Cardiac muscle cell (in vitro differentiated cells and primary cell): ENCODE measurements around the gene APOL6. TPM values are rescaled to one million over a fixed set of nuclear protein-coding genes. Genes with fewer than 3 reads are reported as not detected.

Experiments
- DNase-seq, 2 donors: peaks; one replicate each; pipeline versions ENCODE4 v3.0.0 to v3.0.0-alpha.2; 2010 to 2017; ENCODE audit warnings: low read depth in 1 of 2, low spot score in 1 of 2
- H3K27ac ChIP-seq: fragments of 200-600 bp; sonication (generic); 2 replicates; pipeline ENCODE4 v1.5.1; 2016
- H3K27me3 ChIP-seq: fragments of 200-600 bp; sonication (generic); 2 replicates; pipeline ENCODE4 v1.6.0; 2016; ENCODE audit warnings: control low read depth
- H3K36me3 ChIP-seq: fragments of 200-600 bp; sonication (generic); 2 replicates; pipeline ENCODE4 v1.5.1; 2016; ENCODE audit warnings: control low read depth
- H3K4me1 ChIP-seq: fragments of 200-600 bp; sonication (generic); 2 replicates; pipeline ENCODE4 v1.8.1; 2017; ENCODE audit warnings: low read depth, mild to moderate bottlenecking, mixed run types
- H3K4me3 ChIP-seq: fragments of 200-600 bp; sonication (generic); 2 replicates; pipeline ENCODE4 v1.5.1; 2016; ENCODE audit warnings: mild to moderate bottlenecking
- H3K9me3 ChIP-seq: fragments of 200-600 bp; sonication (generic); 2 replicates; pipeline ENCODE4 v1.5.1; 2017; ENCODE audit warnings: low read depth, mild to moderate bottlenecking, control low read depth
- CTCF ChIP-seq: IDR thresholded peaks from 2 replicates; pipeline ENCODE4 v1.5.1; 2012; ENCODE audit warnings: low read depth, mild to moderate bottlenecking, low read length
- polyA plus RNA-seq: library from polyadenylated mRNA; unstranded; fragments of >200 nt; fragmentation: Nextera tagmentation; extraction: Ambion mirVana; gene quantifications from 2 replicates; pipeline ENCODE4 v1.2.1, GENCODE V29; 2016
- total RNA-seq: library from RNA; depleted of rRNA; stranded (reverse); fragments of >200 nt; gene quantifications from 2 replicates; pipeline ENCODE4 v1.2.3, GENCODE V29; 2016

Gene APOL6
- total and polyA plus RNA-seq, 2 experiments from 2014 or later, result 0.07 TPM; not detected in 1

- H3K27ac ChIP-seq, result no peak overlapping the region
- TF ChIP-seq CTCF, result no peak
- H3K4me3 ChIP-seq, result no peak overlapping the region
- no peaks in the 10 kb centered on the region for H3K27me3 ChIP-seq
- DNase-seq, result no peak
- no peaks in the 10 kb centered on the region for H3K4me1 ChIP-seq
- no peaks in the 10 kb centered on the region for H3K36me3 ChIP-seq
- no peaks in the 10 kb centered on the region for H3K9me3 ChIP-seq
Observed at GRCh38 chr22:35632935-35633334, 15.3 kb upstream of the APOL6 start.

DNA sequence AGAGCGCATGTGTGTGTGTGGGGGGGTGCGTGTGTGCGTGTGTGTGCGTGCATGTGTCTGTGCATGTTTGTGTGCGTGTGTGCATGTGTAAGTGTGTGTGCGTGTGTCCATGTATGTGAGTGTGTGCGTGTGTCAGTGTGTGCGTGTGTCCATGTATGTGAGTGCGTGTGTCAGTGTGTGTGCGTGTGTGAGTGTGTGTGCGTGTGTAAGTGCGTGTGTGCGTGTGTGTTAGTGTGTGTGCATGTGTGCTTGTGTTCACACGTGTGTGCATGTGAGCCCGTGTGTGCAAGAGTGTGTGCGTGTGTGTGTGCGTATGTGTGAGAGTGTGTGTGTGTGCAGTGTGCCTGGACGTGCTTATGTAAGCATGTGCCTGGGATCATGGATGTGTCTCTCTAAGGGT lies 14.7 kb upstream of the APOL6 start:
- H3K27ac ChIP-seq, result no peak overlapping the region
- peaks cover 4% of the 10 kb centered on the region for H3K4me1 ChIP-seq
- no peak overlapping the region for H3K4me3 ChIP-seq
- no peak for TF ChIP-seq CTCF
- no peak for DNase-seq
- no peaks in the 10 kb centered on the region for H3K36me3 ChIP-seq
- no peaks in the 10 kb centered on the region for H3K27me3 ChIP-seq
- no peaks in the 10 kb centered on the region for H3K9me3 ChIP-seq

DNA sequence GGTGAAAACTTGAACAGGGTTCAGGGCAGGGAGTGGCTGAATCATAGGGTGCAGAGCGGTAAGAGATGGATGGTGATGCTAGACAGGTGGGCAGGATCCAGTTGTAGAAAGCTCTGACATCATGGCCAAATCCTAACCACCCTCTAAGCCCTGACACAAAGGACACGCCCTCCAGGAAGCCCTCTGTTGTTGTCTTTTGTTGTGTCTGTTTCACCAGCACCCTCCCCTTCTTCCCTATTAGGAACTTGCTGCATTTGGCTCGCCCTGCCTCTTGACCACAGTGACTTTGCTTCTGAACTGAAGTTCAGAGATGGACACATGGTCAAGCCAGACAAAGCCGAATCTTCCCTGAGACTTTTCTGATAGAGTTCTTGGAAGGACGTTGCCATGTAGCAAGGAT lies 14.2 kb upstream of the APOL6 start:
- no peak for DNase-seq
- H3K4me3 ChIP-seq, result no peak overlapping the region
- no peaks in the 10 kb centered on the region for H3K9me3 ChIP-seq
- no peaks in the 10 kb centered on the region for H3K27me3 ChIP-seq
- peaks cover 4% of the 10 kb centered on the region for H3K4me1 ChIP-seq
- TF ChIP-seq CTCF, result no peak
- no peak overlapping the region for H3K27ac ChIP-seq
- H3K36me3 ChIP-seq, result no peaks in the 10 kb centered on the region

DNA sequence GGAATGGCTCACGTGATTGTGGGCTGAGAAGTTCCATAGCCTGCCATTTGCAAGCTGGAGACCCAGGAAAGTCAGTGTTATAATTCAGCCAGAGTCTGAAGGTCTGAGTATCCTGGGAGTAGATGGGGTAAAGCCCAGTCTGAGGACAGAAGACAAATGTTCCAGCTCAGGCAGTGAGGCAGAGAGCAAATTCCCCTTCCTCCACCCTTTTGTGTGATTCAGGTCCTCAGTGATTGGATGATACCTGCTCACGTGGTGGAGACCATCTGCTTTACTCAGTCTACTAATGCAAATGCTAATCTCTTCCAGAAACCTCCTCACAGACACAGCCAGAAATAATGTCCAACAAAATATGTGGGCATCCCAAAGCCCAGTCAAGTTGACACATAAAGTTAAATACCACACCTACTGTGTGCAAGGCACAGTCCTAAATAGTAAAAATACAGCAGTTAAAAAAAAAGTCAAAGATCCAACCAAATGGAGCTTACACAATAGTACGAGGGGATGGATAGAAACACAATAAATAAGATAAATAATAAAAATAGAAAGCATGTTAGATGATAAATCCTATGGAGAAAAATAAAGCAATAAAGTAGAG lies 13.2 kb upstream of the APOL6 start:
- H3K4me3 ChIP-seq, result no peak overlapping the region
- no peak for DNase-seq
- H3K9me3 ChIP-seq, result no peaks in the 10 kb centered on the region
- no peaks in the 10 kb centered on the region for H3K27me3 ChIP-seq
- peaks cover 4% of the 10 kb centered on the region for H3K4me1 ChIP-seq
- H3K27ac ChIP-seq, result no peak overlapping the region
- TF ChIP-seq CTCF, result no peak
- H3K36me3 ChIP-seq, result no peaks in the 10 kb centered on the region

DNA sequence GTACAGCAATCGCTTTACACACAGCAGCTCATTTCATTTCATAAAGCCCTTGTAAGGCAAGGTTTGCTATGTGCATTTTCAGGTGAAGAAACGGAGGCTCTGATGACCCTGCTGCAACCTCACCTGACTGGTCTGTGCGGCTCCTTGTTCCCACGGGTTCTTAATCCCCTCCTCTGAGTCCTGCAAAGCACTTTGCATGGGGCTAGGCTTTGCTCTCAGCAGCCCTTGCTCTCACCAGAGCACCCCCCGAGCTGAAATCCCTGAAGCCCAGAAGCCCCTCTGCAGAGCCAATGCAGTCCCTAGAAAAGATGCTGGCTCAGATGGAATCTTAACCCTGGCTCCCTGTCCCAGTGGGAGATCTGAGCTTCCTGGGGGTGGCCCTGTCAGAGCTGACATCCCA lies 11.0 kb upstream of the APOL6 start:
- Histone ChIP-seq H3K27me3 (no peaks in the 10 kb centered on the region), H3K4me1 (peaks cover 4% of the 10 kb centered on the region), H3K9me3 (no peaks in the 10 kb centered on the region), H3K27ac (no peak overlapping the region), H3K4me3 (no peak overlapping the region), H3K36me3 (no peaks in the 10 kb centered on the region)
- no peak for TF ChIP-seq CTCF
- DNase-seq, result no peak
